Neural crest cell (in vitro differentiated cells): ENCODE results near the gene TTLL3. TPM values are rescaled to one million over a fixed set of nuclear protein-coding genes. Genes with fewer than 3 reads are reported as not detected.

Source experiments
- DNase-seq: peaks from one replicate; pipeline ENCODE4 v3.0.0; 2021; ENCODE audit warnings: low read depth, mixed read lengths, low spot score
- H3K27ac Mint-ChIP-seq: one replicate; pipeline ENCODE4 v1.8.0; 2021; ENCODE audit warnings: mild to moderate bottlenecking, mixed read lengths; ENCODE audit not compliant: unreplicated experiment
- H3K27me3 Mint-ChIP-seq: 2 replicates; pipeline ENCODE4 v1.8.0; 2021; ENCODE audit warnings: low read depth, mild to moderate bottlenecking, mixed read lengths
- H3K36me3 Mint-ChIP-seq: 2 replicates; pipeline ENCODE4 v1.8.0; 2021; ENCODE audit warnings: low read depth, mild to moderate bottlenecking, mixed read lengths
- H3K4me1 Mint-ChIP-seq: 2 replicates; pipeline ENCODE4 v1.8.0; 2021; ENCODE audit warnings: mixed read lengths
- H3K4me3 Mint-ChIP-seq: one replicate; pipeline ENCODE4 v1.8.0; 2021; ENCODE audit warnings: mild to moderate bottlenecking, mixed read lengths
- H3K9me3 Mint-ChIP-seq: 2 replicates; pipeline ENCODE4 v1.8.0; 2021; ENCODE audit warnings: mixed read lengths
- CTCF ChIP-seq: fragments of 200-600 bp; sonication (generic); conservative IDR thresholded peaks from 2 replicates; pipeline ENCODE4 v1.5.0; 2021; ENCODE audit warnings: antibody characterized with exemption, mild to moderate bottlenecking
- total RNA-seq: library from RNA; stranded (reverse); gene quantifications from 2 replicates; pipeline ENCODE4 v1.2.1, GENCODE V29; 2021

Gene TTLL3
- total RNA-seq, 1 donor from 2014 or later = 28.3 TPM

GRCh38 chr3:9826815-9827573, 16.9 kb downstream of the TTLL3 start:
- no peaks in the 10 kb centered on the region for H3K4me1 Mint-ChIP-seq
- no peaks in the 10 kb centered on the region for H3K27me3 Mint-ChIP-seq
- DNase-seq = no peak
- no peak overlapping the region for H3K27ac Mint-ChIP-seq
- H3K36me3 Mint-ChIP-seq = no peaks in the 10 kb centered on the region
- H3K4me3 Mint-ChIP-seq = no peak overlapping the region
- H3K9me3 Mint-ChIP-seq = no peaks in the 10 kb centered on the region
- TF ChIP-seq CTCF = peak; percentile 53

GRCh38 chr3:9828801-9829755, 19.0 kb downstream of the TTLL3 start:
- H3K36me3 Mint-ChIP-seq = no peaks in the 10 kb centered on the region
- no peak for DNase-seq
- H3K4me1 Mint-ChIP-seq = no peaks in the 10 kb centered on the region
- H3K27ac Mint-ChIP-seq = no peak overlapping the region
- TF ChIP-seq CTCF = no peak
- H3K4me3 Mint-ChIP-seq = no peak overlapping the region
- H3K27me3 Mint-ChIP-seq = no peaks in the 10 kb centered on the region
- no peaks in the 10 kb centered on the region for H3K9me3 Mint-ChIP-seq

GRCh38 chr3:9831253-9831652, 21.2 kb downstream of the TTLL3 start:
- no peak overlapping the region for H3K27ac Mint-ChIP-seq
- H3K27me3 Mint-ChIP-seq = no peaks in the 10 kb centered on the region
- no peak for TF ChIP-seq CTCF
- no peak overlapping the region for H3K4me3 Mint-ChIP-seq
- no peaks in the 10 kb centered on the region for H3K36me3 Mint-ChIP-seq
- no peaks in the 10 kb centered on the region for H3K9me3 Mint-ChIP-seq
- H3K4me1 Mint-ChIP-seq = no peaks in the 10 kb centered on the region
- no peak for DNase-seq

- Mint-ChIP-seq H3K9me3 (no peaks in the 10 kb centered on the region), H3K27me3 (no peaks in the 10 kb centered on the region), H3K36me3 (no peaks in the 10 kb centered on the region), H3K4me3 (no peak overlapping the region), H3K4me1 (no peaks in the 10 kb centered on the region), H3K27ac (no peak overlapping the region)
- TF ChIP-seq CTCF = no peak
- DNase-seq = no peak
Observed at GRCh38 chr3:9833078-9833477, 23.0 kb downstream of the TTLL3 start.

- DNase-seq = no peak
- no peak for TF ChIP-seq CTCF
- Mint-ChIP-seq H3K27ac (peak overlapping the region; percentile 93), H3K4me3 (no peak overlapping the region), H3K4me1 (no peaks in the 10 kb centered on the region), H3K27me3 (no peaks in the 10 kb centered on the region), H3K9me3 (no peaks in the 10 kb centered on the region), H3K36me3 (no peaks in the 10 kb centered on the region)
Observed at GRCh38 chr3:9834520-9835380, 24.7 kb downstream of the TTLL3 start.
